NCI-H2196 (cell line): ENCODE data around the gene FUZ.

Source experiments
- DNase-seq: peaks from one replicate; lab custom pipeline; 2025; ENCODE audit not compliant: unreplicated experiment; lab: John Stamatoyannopoulos, UW

Gene FUZ

DNA sequence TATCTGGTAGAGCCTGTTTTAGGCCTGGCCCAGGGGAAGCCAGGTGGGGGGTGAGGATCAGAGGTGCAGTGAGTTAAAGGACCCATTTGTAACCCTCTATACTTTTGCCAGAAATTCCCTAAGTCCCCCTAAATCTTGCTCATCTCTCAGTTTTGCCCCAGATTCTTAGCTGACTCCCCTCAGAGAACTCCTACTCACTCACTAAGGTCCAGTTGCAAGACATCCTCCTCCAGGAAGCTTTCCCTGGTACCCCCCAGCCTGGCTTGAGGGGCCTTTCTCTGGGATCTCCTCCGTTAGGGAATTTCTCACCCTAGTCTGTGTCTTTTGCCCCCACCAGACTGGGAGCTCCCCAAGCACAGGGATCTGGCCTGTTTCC, 51.9 kb downstream of the FUZ start:
- no peak for DNase-seq

DNA sequence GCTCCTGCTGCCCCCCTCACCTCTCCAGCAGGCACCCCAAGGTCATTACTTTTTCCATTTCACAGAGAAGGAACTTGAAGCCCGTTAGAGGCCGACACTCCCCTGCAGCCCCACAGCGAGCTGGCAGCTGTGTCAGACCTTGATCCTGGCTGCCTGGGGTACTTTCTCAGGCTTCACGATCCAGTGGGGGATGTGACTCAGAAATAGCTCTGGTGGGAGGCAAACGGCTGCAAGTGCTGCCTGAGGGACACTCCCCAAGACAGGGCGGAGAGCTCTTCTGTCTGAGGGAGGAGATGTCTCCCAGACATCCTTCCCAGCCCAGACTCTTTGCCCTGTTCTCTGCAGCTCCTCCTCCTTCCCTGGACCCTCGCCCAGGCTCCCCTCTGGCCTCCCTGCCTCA, 54.8 kb downstream of the FUZ start:
- DNase-seq = no peak
